HG02678 (cell line): ENCODE measurements around the gene VPS13A.

Experiments
- ATAC-seq: cut with Tn5 transposase; IDR thresholded peaks from one replicate; pipeline ENCODE4 v1.9.1; 2021; ENCODE audit warnings: mild to moderate bottlenecking, moderate library complexity; ENCODE audit not compliant: unreplicated experiment

Gene VPS13A

GRCh38 chr9:77177143-77177893, at the start of gene VPS13A:
VPS13A (plus strand) TSS chr9:77177534; CDS start chr9:77177705, 171 bp downstream.
- ATAC-seq = peak; percentile 87

GRCh38 chr9:77128125-77128789, 49.1 kb upstream of the VPS13A start:
- ATAC-seq = no peak

DNA sequence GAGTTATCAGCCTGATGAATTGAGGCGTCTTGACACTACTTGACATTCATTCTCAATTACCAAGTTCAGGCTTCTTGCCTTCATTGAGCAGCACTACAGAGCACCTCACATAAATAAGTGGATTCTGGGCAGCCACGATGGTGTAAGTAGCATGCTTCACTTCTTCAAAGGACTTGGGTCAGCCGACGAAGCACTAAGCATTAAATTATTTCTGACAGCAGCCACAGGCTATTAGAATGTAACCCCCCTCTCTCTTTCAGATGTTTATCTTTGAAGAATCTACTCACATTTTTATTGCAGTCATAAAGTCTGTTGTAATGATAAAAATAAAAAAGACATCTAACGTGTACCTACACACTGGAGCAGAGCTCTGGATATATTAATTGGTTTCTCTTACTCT, 45.9 kb upstream of the VPS13A start:
- no peak for ATAC-seq

- no peak for ATAC-seq
Observed at GRCh38 chr9:77133011-77133410, 44.3 kb upstream of the VPS13A start.

- no peak for ATAC-seq
Observed at GRCh38 chr9:77142366-77142765, 35.0 kb upstream of the VPS13A start.

- no peak for ATAC-seq
Observed at GRCh38 chr9:77149879-77150278, 27.5 kb upstream of the VPS13A start.

DNA sequence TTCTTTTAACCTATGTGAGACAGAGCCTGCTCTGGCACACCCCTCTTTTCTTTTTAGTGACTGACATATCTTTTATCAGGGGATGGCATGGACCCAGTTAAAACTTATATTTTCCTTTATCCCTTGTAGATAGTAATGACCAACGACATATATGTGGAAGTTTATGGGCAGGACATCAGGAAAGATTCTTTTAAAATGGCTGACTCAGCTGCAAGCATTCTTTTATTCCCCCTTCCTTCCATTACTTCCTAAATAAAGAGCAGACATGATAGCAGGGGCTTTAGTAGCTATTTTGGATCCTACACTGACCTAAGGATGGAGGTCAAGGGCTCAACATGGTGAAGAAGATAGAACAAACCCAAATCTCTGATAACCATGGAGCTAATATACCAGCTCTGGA, 25.0 kb upstream of the VPS13A start:
- no peak for ATAC-seq

DNA sequence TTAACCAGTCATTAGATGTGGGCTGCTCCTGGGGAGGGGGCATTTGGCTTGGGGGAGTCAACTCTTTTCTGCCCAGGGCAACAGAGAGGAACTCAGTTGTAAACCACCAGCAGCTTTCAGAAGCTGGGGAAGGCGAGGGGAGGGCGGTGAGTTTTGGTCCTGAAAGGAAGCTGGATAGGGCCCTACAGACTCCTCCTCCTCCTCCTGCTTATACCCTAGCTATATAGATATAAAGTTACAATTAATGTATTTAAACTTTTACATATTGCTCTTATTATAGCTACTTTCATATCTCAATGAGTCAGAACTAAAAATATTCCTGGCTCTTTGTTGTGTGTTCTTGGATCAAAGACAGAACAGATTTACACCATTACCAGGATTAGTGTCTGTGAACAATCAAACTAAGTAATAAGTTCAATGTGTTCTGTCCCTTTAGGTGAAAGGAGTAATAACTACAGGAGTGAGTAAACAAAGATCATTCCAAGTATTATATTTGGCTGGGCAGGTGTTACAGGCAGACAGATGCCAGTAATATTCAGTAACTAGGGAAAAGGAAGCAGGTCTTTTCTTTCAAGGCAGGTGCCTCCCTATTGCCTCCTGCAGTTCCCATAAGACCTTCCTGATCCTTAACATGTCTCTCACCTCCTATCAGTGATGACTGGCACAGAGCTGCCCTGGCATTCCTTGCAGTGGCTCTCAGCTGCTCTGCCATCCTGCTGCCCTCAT, 20.5 kb upstream of the VPS13A start:
- ATAC-seq = no peak

DNA sequence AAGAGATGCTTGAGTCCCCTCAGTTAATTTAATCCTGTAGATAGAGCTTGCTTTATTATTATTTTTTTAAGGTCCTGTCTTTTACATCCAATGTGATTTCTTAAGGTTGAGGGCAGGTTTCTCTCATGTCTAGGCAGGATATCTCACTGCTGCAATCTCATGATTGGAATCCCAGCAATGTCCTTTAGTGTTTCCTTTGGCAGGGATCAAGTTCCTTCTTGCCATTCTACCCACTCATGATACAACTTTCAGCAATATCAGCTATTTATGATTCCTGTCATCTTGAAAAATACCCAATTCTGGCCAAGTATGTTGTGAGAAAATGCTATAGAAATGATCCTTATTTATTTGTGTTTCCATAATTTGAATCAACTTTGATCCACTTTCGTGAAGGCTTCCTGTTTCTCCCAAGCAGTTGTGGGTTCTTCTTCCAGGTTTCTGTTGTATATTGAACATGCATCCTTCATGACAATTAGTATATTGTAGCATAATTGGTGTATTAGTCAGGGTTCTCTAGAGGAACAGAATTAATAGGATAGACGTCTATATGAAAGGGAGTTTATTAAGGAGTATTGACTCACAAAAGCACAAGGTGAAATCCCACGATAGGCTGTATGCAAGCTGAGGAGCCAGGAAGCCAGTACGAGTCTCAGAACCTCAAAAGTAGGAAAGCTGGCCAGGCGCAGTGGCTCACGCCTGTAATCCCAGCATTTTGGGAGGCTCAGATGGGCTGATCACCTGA, 18.4 kb upstream of the VPS13A start:
- ATAC-seq = no peak

DNA sequence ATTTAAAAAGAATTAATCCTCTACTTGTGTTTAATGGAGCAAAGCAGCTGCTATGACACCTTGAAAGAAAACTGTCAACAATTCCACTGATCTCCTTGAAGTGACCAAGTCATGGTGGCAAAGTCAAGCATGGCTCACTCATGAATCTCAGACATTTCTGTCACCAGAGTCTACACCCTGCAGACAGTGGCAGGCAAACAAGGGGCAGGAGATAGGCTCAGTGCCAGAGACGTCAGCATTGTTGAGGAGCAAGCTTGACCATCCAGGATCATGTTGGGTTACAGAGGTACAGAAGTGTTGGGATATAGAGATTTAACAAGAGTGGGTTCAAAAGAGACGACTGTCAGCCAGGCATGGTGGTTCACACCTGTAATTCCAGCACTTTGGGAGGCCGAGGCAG, 16.1 kb upstream of the VPS13A start:
- no peak for ATAC-seq

- ATAC-seq = no peak
Observed at GRCh38 chr9:77161966-77162365, 15.4 kb upstream of the VPS13A start.

DNA sequence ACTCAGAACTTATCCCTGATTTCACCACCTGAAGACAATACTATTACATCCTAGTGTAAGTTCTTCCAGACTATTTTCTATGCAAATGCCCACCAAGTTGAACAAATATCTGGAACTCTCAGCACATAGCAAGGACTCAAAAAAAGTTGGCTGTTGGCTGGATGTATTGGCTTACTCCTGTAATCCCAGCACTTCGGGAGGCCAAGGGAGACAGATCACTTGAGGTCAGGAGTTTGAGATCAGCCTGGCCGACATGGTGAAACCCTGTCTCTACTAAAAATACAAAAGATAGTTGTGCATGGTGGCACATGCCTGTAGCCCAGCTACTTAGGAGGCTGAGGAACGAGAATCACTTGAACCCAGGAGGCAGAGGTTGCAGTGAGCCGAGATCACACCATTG, 15.0 kb upstream of the VPS13A start:
- ATAC-seq = no peak

- ATAC-seq = no peak
Observed at GRCh38 chr9:77163884-77164283, 13.4 kb upstream of the VPS13A start.

DNA sequence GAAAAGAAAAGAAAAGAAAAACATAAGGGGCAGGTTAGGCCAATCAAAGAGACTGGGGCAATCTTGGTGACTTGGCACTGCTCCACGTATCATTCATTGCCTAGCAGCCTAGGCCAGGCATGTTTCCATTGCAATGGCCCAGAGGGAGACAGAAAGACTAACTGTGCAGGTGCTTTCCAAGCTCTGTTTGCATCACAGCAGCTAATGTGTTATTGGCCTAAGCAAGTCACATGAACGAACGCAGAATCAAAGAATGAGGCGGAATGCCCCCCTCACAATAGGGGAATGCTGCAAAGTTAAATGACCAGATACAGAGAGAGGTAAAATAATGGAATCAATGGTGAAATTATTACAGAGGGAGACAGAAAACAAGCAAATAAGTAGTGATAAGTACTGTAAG, 11.1 kb upstream of the VPS13A start:
- no peak for ATAC-seq

DNA sequence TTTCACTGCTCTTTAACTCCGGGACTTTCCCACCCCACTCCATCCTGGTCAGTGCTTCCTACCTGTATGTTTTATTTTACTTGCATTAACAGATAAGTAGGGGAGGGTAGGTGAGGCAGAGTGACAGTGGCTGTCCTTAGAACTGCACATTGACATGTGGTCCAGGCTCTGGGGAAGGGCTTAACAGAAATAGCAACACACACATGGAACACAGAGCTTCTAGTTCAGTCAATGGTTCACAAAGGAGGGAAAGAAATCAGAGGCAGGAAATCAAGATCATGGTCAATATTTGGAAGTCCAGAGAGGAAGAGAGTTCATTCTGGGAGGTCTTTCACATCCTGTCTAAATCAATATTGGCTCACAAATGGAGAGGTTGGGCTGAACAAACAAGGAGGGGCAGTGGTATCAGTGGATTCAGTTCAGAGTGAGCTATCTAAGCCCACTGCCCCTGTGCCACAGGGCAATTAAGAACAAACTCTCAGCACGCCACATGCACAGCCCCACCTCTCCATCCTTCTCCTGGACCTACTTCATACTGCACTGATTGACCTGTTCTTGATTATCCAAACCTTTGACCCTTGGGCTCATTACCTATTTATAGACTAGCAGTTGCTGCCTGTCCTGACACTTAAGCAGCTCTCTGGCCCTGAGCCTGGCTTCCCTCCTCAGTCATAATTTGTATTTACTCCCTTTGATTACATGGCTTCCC, 6.2 kb upstream of the VPS13A start:
- ATAC-seq = no peak

DNA sequence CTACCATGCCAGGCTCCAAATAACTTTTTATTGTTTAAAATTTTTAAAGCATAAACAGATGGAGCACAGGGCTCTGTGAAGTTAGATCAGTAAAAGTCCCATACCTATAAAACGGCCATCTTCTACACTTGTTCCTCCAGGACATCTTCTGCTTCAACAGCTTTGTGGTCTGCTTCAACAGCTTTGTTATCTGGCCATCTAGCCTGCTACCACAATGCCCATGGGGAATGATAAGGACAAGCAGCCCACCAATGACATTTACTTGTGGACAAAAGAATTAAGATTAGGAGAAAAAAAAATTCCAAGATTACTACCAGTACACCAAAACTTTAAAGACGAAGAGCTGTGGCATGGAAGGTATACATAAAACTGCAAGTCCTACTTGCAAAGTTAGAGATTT, 2.2 kb upstream of the VPS13A start:
- no peak for ATAC-seq

DNA sequence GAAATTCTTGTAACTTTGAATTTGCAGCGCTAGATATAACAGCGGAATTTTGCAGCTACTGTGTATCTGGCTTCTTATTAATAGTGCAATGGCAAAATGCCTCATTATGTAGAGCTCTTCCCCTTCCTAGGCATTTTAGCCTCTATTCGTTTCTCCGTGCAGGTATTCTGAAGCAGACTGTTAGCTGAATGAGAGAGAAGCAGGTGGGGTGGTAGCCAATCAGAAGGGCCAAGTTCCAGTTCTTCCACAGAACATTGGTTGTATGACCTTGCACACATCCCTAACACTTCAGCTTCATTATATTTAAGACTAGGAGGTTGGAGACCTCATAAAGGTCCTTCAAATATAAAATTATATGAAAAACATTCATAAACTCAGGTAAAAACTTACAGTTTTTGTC, 1.2 kb upstream of the VPS13A start:
- no peak for ATAC-seq

- no peak for ATAC-seq
Observed at GRCh38 chr9:77176686-77177142, 620 bp upstream of the VPS13A start.

GRCh38 chr9:77177894-77178794, 810 bp downstream of the VPS13A start:
- ATAC-seq = peak; percentile 13

DNA sequence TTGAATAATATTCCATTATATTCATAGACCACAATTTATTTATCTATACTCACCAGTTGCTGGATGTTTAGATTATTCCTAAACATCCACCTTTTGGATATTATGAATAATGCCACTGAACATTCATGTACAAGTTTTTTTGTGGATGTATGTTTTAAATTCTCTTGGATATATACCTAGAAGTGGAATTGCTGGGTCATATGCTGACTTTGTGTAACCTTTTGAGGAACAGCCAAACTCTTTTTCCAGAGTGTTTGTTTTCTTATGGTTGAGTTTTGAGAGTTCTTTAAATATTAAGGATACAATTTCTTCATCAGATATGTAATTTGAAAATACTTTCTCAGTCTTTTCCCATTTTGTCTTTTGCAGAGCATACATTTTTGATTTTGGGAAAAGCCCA, 2.7 kb downstream of the VPS13A start:
- ATAC-seq = no peak
